Adipocyte (in vitro differentiated cells): ENCODE measurements around the gene VSX2.

Source experiments
- DNase-seq: peaks from one replicate; pipeline ENCODE4 v3.0.0-alpha.2; 2015; ENCODE audit warnings: low read depth
- H3K27me3 ChIP-seq: replicated peaks from 2 replicates; pipeline ENCODE4 v1.7.0; 2013; ENCODE audit warnings: mild to moderate bottlenecking, low read length, moderate library complexity; ENCODE audit not compliant: control insufficient read depth, insufficient read depth
- H3K36me3 ChIP-seq: 2 replicates; pipeline ENCODE4 v1.7.0; 2013; ENCODE audit warnings: low read length, mild to moderate bottlenecking, moderate library complexity; ENCODE audit not compliant: control insufficient read depth, insufficient read depth, severe bottlenecking
- H3K4me1 ChIP-seq: 2 replicates; pipeline ENCODE4 v1.7.0; 2013; ENCODE audit warnings: mild to moderate bottlenecking, low read length, moderate library complexity; ENCODE audit not compliant: control insufficient read depth, insufficient read depth
- H3K4me3 ChIP-seq: 2 replicates; pipeline ENCODE4 v1.7.0; 2013; ENCODE audit warnings: mild to moderate bottlenecking, low read length, moderate library complexity
- H3K9ac ChIP-seq: 2 replicates; pipeline ENCODE4 v1.7.0; 2013; ENCODE audit warnings: mild to moderate bottlenecking, low read length, moderate library complexity
- H3K9me3 ChIP-seq: 2 replicates; pipeline ENCODE4 v1.7.0; 2013; ENCODE audit warnings: mild to moderate bottlenecking, low read length, moderate library complexity; ENCODE audit not compliant: control insufficient read depth

The VSX2 gene

GRCh38 chr14:74238974-74239847 is at the start of gene VSX2:
VSX2 (plus strand) TSS chr14:74239449; CDS start chr14:74239562, 113 bp downstream.
- Histone ChIP-seq H3K9me3 (no peaks in the 10 kb centered on the region), H3K36me3 (no peaks in the 10 kb centered on the region), H3K9ac (no peak within 1 kb of the TSS), H3K27me3 (peaks cover 88% of the 10 kb centered on the region), H3K4me1 (no peaks in the 10 kb centered on the region), H3K4me3 (no peak within 1 kb of the TSS)
- no peak for DNase-seq

- Histone ChIP-seq H3K4me3 (no peak overlapping the region), H3K4me1 (peaks cover 3% of the 10 kb centered on the region), H3K27me3 (no peaks in the 10 kb centered on the region), H3K9me3 (no peaks in the 10 kb centered on the region), H3K9ac (no peak overlapping the region), H3K36me3 (no peaks in the 10 kb centered on the region)
- DNase-seq: no peak
Measured at GRCh38 chr14:74190927-74191575, 48.2 kb upstream of the VSX2 start.

GRCh38 chr14:74194506-74195274 is 44.6 kb upstream of the VSX2 start:
- no peaks in the 10 kb centered on the region for H3K9me3 ChIP-seq

GRCh38 chr14:74195623-74196022 is 43.6 kb upstream of the VSX2 start:
- Histone ChIP-seq H3K9ac (no peak overlapping the region), H3K27me3 (no peaks in the 10 kb centered on the region), H3K9me3 (no peaks in the 10 kb centered on the region), H3K4me3 (no peak overlapping the region), H3K36me3 (peaks cover 9% of the 10 kb centered on the region), H3K4me1 (peaks cover 11% of the 10 kb centered on the region)
- DNase-seq: no peak

More at GRCh38 chr14:74194506-74195274, 44.6 kb upstream of the VSX2 start:
- Histone ChIP-seq H3K9ac (no peak overlapping the region), H3K4me1 (peaks cover 11% of the 10 kb centered on the region), H3K27me3 (no peaks in the 10 kb centered on the region), H3K4me3 (no peak overlapping the region), H3K36me3 (peaks cover 7% of the 10 kb centered on the region)
- no peak for DNase-seq

- no peak for DNase-seq
- H3K4me1 ChIP-seq: peaks cover 8% of the 10 kb centered on the region
- no peak overlapping the region for H3K9ac ChIP-seq
- peaks cover 9% of the 10 kb centered on the region for H3K36me3 ChIP-seq
- H3K27me3 ChIP-seq: no peaks in the 10 kb centered on the region
- H3K4me3 ChIP-seq: no peak overlapping the region
- H3K9me3 ChIP-seq: no peaks in the 10 kb centered on the region
Measured at GRCh38 chr14:74198441-74199234, 40.6 kb upstream of the VSX2 start.

GRCh38 chr14:74202113-74202512 is 37.1 kb upstream of the VSX2 start:
- Histone ChIP-seq H3K4me3 (no peak overlapping the region), H3K4me1 (peaks cover 16% of the 10 kb centered on the region), H3K36me3 (peaks cover 9% of the 10 kb centered on the region), H3K9ac (no peak overlapping the region), H3K27me3 (no peaks in the 10 kb centered on the region), H3K9me3 (no peaks in the 10 kb centered on the region)
- no peak for DNase-seq

GRCh38 chr14:74203639-74204038 is 35.6 kb upstream of the VSX2 start:
- Histone ChIP-seq H3K4me3 (no peak overlapping the region), H3K36me3 (peaks cover 9% of the 10 kb centered on the region)

GRCh38 chr14:74204491-74204890 is 34.8 kb upstream of the VSX2 start:
- no peak for DNase-seq
- Histone ChIP-seq H3K36me3 (peaks cover 4% of the 10 kb centered on the region), H3K9ac (no peak overlapping the region), H3K4me1 (peaks cover 8% of the 10 kb centered on the region), H3K27me3 (no peaks in the 10 kb centered on the region), H3K9me3 (no peaks in the 10 kb centered on the region), H3K4me3 (no peak overlapping the region)

More at GRCh38 chr14:74203639-74204038, 35.6 kb upstream of the VSX2 start:
- no peak for DNase-seq
- H3K27me3 ChIP-seq: no peaks in the 10 kb centered on the region
- H3K9ac ChIP-seq: no peak overlapping the region
- H3K4me1 ChIP-seq: peaks cover 8% of the 10 kb centered on the region
- no peaks in the 10 kb centered on the region for H3K9me3 ChIP-seq

GRCh38 chr14:74205882-74206281 is 33.4 kb upstream of the VSX2 start:
- Histone ChIP-seq H3K4me1 (peaks cover 8% of the 10 kb centered on the region), H3K9ac (no peak overlapping the region), H3K9me3 (no peaks in the 10 kb centered on the region), H3K27me3 (no peaks in the 10 kb centered on the region), H3K36me3 (no peaks in the 10 kb centered on the region), H3K4me3 (no peak overlapping the region)
- no peak for DNase-seq

GRCh38 chr14:74207943-74208342 is 31.3 kb upstream of the VSX2 start:
- H3K4me1 ChIP-seq: peaks cover 8% of the 10 kb centered on the region
- no peaks in the 10 kb centered on the region for H3K36me3 ChIP-seq
- H3K9ac ChIP-seq: no peak overlapping the region
- no peak overlapping the region for H3K4me3 ChIP-seq
- H3K9me3 ChIP-seq: no peaks in the 10 kb centered on the region
- peaks cover 2% of the 10 kb centered on the region for H3K27me3 ChIP-seq
- DNase-seq: no peak
